Ramos (cell line): Measurements from ENCODE around the gene ROR2.

Experiments
- in situ Hi-C: fragments of 300-500 bp; cut with MboI; formaldehyde crosslinking; loops from one replicate; pipeline ENCODE4 v1.14.3; 2022; ENCODE audit warnings: low sequenced_read_pairs; ENCODE audit not compliant: unreplicated experiment

The ROR2 gene

GRCh38 chr9:91949392-91949945, 559 bp downstream of the ROR2 start:
- in situ Hi-C loops: no loop called here

DNA sequence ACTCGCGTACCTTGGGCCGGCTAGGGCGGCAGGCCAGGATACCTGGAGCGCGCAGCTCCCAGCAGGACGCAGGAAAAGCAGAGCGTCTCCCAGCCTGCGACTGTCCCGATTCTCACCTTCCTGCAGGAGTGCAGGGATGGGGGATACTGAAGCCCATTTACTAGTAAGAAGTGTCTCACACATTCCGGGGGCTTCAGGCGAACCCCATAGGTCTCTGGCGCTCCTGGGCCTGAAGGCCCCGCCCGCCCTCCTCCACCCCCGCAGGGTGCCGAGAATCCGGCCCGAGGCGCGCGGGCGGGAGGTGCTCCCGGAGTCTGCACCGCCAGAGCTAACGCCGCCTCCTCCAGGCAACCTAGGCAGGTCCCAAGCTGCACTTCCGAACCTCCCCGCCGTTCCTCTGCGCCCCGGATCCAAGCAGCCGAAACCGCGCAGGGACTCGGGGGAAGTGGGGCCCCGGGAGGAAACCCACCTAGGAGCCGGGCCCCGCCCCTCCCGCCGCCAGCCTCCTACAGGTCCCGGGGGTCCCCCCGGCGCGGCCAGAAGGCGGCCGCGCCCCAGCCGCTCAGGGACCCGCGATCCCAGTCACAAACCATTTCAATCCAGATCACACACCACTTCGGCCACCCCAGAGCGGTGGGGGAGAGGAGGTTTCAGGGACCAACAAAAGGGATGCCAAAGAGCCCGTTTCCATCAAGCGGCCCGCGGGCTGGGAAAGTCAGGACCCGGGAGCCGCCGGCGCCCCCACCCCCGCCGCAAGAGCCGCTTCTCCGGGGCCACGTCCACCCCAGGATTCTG, 1.2 kb downstream of the ROR2 start:
- in situ Hi-C loops: no loop called here

DNA sequence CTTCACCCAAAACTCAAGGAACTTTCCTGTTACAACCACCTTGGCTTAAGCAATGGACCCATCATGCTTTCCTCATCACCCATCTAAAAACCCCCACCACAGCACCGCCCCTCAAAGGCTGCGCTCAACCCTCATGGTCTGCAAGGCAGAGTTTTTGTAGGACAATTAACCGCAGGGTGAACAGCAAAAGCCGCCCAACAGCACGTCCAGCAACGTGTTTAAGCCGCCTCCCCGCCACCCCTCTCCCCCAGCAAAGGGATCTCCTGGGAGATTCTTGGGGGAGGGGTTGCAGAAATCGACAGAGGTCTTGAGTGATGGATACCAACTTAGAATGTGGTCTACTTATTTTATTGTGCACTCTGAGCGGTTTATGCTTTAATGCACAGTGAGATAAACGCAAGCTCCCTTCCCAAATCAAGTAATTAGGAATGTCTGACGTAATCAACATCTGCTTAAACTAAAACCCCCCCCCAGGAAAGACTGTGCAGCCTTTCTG, 1.9 kb downstream of the ROR2 start:
- in situ Hi-C loops: no loop called here

- in situ Hi-C loops: no loop called here
Observed at GRCh38 chr9:91946653-91947488, 3.2 kb downstream of the ROR2 start.

DNA sequence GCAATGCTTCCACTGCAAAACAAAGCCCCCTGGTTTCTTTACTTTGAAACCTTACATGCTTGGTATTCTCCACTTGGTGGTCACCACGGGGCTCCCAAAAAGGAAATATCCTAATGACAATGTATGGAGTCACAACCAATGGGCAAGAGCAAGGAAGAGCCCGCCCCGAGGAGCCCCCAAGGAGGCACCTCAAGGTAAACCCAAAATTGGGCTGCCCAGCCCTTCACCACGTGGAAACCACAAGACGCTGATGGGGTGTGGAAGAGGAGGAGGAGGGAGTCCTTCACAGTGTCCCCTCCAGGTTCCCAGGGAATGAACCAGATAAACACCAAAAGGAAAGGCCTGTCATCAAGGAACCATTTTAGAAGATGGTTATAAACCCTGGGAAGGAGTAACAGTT, 3.8 kb downstream of the ROR2 start:
- in situ Hi-C loops: no loop called here

GRCh38 chr9:91945277-91946085, 4.5 kb downstream of the ROR2 start:
- in situ Hi-C loops: no loop called here

- in situ Hi-C loops: no loop called here
Observed at GRCh38 chr9:91944711-91945110, 5.3 kb downstream of the ROR2 start.

DNA sequence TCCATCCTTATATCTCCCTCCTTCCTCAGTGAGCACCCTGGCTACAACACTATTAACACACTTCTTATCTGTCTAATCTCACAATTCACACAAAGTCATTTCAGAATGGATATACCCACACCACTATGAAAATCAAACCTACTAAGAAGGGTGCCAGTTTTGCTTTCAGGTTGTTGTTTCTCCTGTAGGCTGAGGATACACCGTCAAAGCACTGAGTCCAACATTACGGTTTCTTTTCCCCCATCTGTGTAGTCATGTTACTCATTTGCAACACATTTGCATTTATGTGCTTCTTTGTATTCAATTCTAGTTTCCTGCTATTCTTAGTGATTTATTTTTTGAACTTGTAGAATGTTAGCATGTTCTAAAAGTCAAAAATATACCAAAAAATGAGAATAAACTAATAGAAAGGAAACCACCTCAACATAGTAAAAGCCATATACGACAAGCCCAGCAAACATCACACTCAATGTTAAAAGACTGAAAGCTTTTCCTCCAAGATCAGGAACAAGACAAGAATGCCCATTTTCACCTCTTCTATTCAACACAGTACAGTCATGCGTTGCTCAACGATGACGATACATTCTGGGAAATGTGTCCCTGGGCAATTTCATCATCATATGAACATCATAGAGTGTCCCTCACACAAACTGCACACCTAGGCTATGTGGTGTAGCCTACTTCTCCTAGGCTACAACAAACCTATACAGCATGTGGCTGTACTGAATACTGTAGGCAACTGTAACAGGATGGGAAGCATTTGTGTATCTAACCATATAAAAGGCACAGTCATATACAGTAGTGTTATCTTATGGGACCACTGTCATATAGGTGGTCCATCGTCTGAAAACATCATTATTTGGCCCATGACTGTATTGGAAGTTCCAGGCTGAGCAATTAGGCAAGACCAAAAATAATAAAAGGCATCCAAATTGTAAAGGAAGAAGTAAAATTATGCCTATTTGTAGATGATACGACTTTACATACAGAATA, 6.3 kb downstream of the ROR2 start:
- in situ Hi-C loops: no loop called here

DNA sequence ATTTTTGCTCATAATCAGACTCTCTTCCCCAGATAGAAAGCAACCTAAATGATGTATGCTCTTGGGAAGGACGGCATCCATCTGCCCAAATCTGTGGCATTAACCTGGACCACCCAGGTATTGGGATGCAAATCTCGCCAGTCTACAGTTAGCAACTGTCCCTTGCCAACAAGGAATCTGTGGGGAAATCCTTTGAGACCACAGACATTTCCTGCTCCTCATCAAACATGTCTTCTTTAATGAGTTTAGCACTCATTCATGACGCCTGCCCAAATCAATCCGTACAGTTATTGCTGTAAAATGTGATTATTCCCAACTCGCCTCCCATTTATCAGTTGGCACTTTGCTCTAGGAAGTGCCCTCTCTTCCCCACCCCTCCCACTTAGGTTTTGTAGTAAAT, 7.8 kb downstream of the ROR2 start:
- in situ Hi-C loops: no loop called here

DNA sequence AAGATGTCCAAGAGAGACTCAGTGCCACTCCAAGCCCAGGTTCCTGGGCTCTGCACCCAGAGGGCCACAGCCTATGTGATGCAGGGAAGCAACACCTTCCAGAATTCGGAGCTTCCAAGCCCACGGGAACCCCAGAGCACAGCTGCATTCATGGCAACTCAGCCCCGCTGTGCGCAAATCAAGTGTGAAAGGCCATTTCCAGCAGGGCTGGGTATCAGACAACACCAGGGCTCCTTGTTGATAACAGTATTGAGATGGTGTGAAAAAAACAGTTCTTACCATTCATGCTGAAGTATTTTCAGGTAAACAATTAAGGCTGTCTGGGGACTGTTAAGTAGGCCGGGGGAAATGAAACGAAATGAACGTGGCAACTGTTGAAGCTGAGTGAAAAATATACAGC, 10.1 kb downstream of the ROR2 start:
- in situ Hi-C loops: no loop called here

GRCh38 chr9:91937727-91938126, 12.3 kb downstream of the ROR2 start:
- in situ Hi-C loops: no loop called here

- in situ Hi-C loops: no loop called here
Observed at GRCh38 chr9:91937056-91937455, 13.0 kb downstream of the ROR2 start.

DNA sequence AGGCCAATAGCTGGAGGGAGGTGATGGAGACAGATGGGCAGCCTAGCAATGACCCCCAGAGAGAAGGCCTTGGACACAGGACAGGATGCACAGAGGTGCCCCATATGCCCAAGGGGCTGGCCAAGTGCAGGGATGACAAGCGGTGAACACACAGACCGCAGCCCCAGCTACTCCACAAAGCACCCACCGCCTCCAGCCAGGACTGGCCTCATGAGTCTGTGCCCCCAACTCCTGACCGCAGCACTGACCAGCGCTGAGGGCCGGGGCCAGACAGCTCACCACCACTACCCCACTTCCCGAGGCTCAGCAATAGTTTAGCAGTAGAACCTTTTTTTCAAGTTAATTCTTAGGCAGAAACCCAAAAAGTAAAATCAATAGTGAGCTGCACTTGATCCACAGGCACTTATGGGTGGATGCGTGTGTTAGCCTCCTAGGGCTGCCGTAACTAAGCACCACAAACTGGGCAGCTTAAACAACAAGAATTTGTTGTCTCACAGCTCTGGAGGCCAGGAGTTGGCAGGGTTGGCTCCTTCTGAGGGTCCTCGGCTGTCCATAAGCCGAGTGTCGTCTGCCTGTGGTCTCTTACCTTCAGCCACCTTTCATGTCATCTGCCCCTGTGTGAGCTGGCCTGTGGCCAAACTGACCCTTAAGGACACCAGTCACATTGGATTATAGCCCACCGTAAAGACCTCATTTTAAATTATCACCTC, 14.1 kb downstream of the ROR2 start:
- in situ Hi-C loops: no loop called here

GRCh38 chr9:91935066-91935749, 14.8 kb downstream of the ROR2 start:
- in situ Hi-C loops: no loop called here

DNA sequence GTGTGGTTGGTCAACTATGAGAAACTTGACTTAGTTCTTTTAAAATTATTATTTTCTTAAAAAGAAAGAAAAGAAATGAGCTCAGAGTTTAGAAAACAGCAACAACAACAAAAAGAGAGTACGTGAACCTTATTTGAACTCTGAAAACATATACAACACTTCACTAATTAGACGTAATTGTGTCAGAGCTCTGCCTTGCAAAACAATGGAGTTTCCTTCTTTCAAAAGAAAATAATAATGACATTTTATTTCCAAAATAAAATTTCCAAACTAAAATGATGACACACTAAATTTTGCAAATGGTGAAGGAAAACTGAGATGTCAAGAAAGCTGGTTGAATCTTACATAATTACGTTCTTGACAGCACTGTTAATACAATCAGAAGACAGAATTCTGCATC, 15.4 kb downstream of the ROR2 start:
- in situ Hi-C loops: no loop called here

- in situ Hi-C loops: no loop called here
Observed at GRCh38 chr9:91933556-91934352, 16.3 kb downstream of the ROR2 start.

GRCh38 chr9:91930475-91930874, 19.6 kb downstream of the ROR2 start:
- in situ Hi-C loops: no loop called here
